ENCODE results near the gene GALNS.
"Not testable (repeated sequence)": the region's sequence is repeated elsewhere in the genome, so short reads cannot be mapped to it uniquely, and the experiment has no call there.

Gene GALNS

DNA sequence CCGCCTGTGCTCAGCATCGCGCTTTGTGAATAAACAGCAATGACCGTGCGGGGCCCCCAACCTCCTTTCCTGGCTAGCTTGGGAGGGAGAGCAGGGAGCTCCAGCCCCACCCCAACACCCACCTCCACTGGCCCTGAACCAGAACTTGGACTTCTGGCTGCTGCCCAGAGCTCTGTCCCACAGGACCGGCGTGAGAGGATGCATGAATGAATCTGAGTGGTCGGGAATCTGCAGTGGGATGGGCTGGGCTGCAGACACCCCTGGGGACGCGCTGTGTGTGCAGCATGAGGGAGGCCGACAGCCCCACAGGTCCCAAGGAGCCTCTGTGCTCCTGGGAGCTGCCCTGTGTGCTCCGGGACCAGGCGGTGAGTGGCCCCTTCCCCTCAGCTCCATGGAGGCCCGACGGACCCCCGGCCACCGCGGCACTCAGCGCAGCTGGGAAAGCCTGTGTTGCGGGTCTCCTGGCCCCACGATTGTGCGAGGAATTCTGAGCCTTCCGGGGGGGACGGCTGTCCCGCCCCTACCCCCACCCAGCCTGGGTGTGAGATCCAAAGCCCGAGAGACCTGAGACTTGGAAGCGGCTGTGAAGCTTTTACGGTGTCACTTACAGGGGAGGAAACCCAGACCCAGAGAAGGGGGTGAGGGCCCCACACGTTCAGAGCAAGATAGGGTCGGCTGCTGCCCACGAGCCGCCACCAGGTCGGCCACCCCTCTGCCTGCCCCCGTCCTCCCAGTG is 77.2 kb downstream of the GALNS start:
- Mint-ChIP-seq H3K36me3 (ENCODE audit: low read depth) (peaks cover 59% of the 10 kb centered on the region), H3K27ac (peak overlapping the region; percentile 93), H3K27me3 (no peaks in the 10 kb centered on the region), H3K9me3 (no peaks in the 10 kb centered on the region), H3K4me1 (ENCODE audit: low read depth) (peaks cover 93% of the 10 kb centered on the region), H3K4me3 (peak overlapping the region; percentile 51)
- intact Hi-C loops (cut with micrococcal nuclease) = no loop called here

DNA sequence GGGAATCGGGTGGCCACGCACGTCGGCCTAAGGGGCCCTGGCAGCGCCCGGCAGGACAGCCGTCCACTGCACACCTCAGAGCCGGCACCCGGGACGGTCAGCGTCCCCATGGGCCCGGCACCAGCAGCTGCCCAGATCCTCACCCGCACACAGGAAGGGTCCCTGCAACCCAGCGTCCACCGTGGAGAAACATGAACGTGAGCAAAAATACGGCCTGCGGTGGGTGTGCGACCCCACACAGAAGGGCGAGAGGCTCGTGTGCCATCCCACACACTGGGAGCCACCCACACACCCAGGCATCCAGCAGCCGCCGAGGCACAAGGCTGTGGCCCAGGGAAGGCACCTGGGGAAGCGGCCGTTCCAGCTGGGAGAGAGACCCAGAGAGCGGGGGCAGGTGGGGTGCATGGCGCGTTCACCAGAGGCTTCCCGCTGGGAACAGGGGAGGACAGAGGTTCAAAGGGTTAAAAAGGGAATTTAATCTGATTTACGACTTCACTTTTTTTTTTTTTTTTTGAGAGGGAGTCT is 78.1 kb downstream of the GALNS start:
- Mint-ChIP-seq H3K9me3 (no peaks in the 10 kb centered on the region), H3K4me3 (peak overlapping the region; percentile 28), H3K4me1 (ENCODE audit: low read depth) (peaks cover 100% of the 10 kb centered on the region), H3K27me3 (no peaks in the 10 kb centered on the region), H3K27ac (peak overlapping the region; percentile 71), H3K36me3 (ENCODE audit: low read depth) (peaks cover 58% of the 10 kb centered on the region)
- intact Hi-C loops (cut with micrococcal nuclease) = no loop called here

DNA sequence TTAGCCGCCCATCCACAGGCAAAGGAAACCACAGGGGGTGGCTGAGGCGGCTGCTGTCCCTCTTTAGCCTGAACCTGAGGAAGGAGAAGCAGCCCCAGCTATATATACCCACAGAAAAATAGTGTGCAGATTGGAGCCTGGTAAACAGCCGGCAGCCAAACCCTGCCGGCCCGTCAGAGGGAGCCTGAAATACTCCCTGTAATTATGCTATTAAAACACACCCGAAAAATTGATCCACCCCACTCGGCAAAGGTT is 78.5 kb downstream of the GALNS start:
- peak overlapping the region; percentile 28 for H3K4me3 Mint-ChIP-seq
- no peaks in the 10 kb centered on the region for H3K9me3 Mint-ChIP-seq
- H3K27me3 Mint-ChIP-seq = no peaks in the 10 kb centered on the region
- H3K27ac Mint-ChIP-seq = peak overlapping the region; percentile 71
- intact Hi-C loops (cut with micrococcal nuclease) = no loop called here
- peaks cover 100% of the 10 kb centered on the region for H3K4me1 Mint-ChIP-seq (ENCODE audit: low read depth)
- H3K36me3 Mint-ChIP-seq (ENCODE audit: low read depth) = peaks cover 57% of the 10 kb centered on the region

DNA sequence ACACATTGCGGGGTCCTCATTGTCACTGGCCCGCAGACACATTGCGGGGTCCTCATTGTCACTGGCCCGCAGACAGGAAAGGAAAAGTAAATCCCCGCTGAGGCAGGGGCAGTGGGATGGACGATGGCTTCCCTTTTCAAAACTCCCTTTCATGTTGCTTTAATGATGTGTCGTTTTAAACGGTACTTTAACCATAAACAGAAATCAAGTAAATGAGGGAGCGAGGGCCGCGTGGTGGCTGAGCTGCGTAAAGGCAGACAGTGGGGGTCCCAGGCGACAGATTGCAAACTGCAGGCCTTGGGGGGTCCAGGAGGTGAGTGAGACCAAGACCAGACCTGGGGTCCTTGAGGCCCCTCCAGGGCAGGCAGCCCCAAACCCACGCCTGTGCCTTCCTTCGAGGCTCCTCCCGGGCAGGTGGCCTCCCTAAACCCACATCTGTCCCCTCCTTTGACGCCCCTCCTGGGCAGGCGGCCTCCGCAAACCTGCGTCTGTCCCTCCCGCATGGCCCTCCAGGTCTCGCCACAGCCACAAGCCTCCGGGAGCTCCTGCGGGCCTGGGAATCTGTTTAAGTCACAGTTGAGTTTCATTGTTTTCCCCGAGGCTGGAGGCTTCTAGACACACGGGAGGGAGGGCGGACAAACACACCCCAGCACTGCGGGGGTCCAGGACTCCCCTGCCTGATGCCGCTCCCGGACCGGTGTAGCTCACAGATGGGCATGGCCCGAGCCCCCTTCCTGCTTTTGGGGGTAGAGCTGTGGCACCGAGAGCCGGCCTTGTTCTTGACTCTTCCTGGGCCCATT is 79.1 kb downstream of the GALNS start:
- peak overlapping the region; percentile 71 for H3K27ac Mint-ChIP-seq
- peaks cover 100% of the 10 kb centered on the region for H3K4me1 Mint-ChIP-seq (ENCODE audit: low read depth)
- no peak overlapping the region for H3K4me3 Mint-ChIP-seq
- no peaks in the 10 kb centered on the region for H3K27me3 Mint-ChIP-seq
- H3K36me3 Mint-ChIP-seq (ENCODE audit: low read depth) = peaks cover 62% of the 10 kb centered on the region
- intact Hi-C loops (cut with micrococcal nuclease) = no loop called here
- no peaks in the 10 kb centered on the region for H3K9me3 Mint-ChIP-seq

DNA sequence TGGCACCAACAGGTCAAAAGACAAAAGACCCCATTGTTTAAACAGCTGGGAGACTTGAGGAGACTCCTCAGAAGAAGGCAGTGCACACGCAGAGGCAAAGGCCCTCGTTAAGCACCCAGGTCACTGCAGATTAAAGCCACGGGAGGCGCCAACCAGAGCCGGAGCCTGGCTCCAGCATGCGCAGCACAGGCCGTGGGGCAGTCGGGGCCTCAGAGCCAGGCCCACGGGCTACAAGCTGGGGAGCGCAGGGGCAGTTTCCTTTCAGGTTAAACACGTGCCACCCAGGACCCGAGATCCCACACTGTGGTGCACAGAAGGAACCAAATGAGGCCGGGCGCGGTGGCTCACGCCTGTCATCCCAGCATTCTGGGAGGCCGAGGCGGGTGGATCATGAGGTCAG is 80.9 kb downstream of the GALNS start:
- Mint-ChIP-seq H3K27me3 (no peaks in the 10 kb centered on the region), H3K36me3 (ENCODE audit: low read depth) (peaks cover 70% of the 10 kb centered on the region), H3K9me3 (no peaks in the 10 kb centered on the region), H3K4me3 (no peak overlapping the region), H3K4me1 (ENCODE audit: low read depth) (peaks cover 98% of the 10 kb centered on the region), H3K27ac (peak overlapping the region; percentile 38)
- intact Hi-C loops (cut with micrococcal nuclease) = no loop called here

DNA sequence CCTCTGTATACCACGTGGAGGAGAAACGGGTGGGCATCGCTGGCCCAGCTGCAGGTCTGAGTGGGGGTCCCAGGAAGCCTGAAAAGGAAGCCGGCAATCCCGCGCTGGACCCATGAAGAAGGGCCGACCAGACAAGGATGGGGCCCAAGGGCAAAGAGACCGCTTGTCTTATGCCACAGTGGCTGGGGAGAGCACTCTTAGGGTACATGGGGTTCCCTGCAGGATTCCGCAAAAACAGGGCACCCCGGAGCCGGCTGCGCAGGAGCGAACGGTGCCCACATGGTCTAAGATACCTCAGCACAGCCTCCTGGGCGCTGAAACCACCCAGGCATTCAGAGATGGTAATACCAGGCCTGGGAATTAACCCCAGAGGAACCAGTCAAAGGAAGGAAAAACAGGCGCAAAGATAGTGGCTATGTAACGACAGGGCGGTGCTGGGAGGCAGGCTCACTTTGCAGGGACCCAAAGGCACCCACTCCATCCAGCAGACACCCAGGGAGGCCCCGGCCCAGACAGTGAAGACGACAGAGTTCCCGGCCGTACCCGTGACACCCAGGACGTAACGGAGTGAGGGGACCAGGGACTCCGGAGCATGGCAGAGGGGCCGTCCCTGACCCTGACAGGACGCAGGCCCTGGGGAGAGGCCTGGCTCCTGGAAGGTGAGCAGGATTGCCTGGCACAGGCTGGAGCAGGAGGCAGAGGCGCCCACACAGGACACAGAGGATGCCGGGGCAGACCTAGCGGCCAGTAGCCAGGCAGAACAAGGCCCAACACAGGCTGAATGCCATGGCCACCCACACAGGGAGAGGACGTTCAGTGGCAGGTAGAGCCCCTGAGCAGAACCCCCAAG is 82.0 kb downstream of the GALNS start:
- intact Hi-C loops (cut with micrococcal nuclease) = no loop called here
- Mint-ChIP-seq H3K27me3 (no peaks in the 10 kb centered on the region), H3K4me3 (no peak overlapping the region), H3K4me1 (ENCODE audit: low read depth) (peaks cover 98% of the 10 kb centered on the region), H3K27ac (peak overlapping the region; percentile 26), H3K9me3 (no peaks in the 10 kb centered on the region), H3K36me3 (ENCODE audit: low read depth) (peaks cover 68% of the 10 kb centered on the region)

DNA sequence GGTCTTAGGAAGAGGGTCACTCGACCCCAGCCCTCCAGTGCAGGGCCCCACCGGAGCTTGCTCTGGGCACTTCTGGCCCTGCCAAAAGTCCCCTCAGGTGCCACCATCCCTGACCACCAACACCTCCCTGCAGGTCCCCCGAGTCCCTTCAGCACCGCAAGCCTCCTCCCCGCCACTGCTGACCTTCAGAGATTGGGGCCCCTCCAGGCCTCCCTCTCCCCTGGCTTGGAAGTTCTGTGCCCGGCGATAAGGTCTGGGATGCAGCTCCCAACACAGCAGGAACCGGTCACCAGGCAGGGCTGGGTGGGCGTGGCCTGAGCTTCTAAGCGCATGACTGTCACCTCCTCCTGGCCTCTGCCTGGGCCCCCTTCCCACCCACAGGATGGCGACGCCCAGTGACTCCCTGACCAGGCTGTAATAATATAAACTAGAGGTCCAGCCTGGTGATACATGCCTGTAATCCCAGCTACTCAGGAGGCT is 82.9 kb downstream of the GALNS start:
- Mint-ChIP-seq H3K27ac (peak overlapping the region; percentile 26), H3K9me3 (no peaks in the 10 kb centered on the region), H3K36me3 (ENCODE audit: low read depth) (peaks cover 67% of the 10 kb centered on the region), H3K4me1 (ENCODE audit: low read depth) (peaks cover 98% of the 10 kb centered on the region), H3K27me3 (no peaks in the 10 kb centered on the region), H3K4me3 (no peak overlapping the region)
- intact Hi-C loops (cut with micrococcal nuclease) = no loop called here

DNA sequence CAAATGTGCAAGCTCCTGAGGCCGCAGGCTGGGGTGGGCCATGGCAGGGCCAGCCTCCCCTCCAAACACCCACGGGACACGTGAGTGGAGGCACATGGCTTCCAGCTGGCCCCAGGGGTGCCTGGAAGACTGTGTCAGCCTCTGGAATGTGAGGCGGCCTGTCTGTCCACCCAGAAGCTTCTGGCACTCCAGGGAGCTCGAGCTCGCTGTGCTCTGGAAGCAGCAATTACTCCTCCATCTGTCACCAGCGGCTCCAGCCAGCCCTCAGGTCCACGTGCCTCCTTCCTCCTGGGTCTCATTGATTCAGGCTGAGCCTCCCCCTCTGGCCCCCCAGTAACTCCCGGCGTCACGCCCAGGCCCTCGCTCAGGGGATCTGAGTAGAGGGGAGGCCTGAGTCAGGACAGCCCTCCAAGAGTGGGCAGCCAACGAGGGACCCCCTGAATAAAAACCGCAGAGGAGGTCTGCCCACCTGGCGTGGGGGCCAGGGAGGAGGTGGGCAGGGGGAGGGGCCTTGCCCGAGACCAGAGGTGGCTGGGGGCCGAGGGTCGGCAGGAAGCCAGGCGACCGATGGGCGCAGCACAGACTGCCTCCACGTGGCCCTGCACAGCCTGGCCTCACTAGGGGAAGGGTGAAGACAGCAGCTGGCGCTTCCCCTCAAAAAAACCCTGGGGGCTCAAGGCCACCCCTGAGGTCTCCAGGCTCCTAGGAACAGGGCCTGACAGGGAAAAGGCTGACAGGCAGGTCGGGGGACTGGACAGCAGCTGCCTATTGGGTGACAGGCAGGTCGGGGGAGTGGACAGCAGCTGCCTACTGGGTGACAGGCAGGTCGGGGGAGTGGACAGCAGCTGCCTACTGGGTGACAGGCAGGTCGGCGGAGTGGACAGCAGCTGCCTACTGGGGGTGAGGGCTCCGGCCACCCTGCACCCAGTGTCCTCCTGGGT is 83.6 kb downstream of the GALNS start:
- Mint-ChIP-seq H3K36me3 (ENCODE audit: low read depth) (peaks cover 60% of the 10 kb centered on the region), H3K9me3 (no peaks in the 10 kb centered on the region), H3K27ac (peak overlapping the region; percentile 26), H3K4me1 (ENCODE audit: low read depth) (peaks cover 98% of the 10 kb centered on the region), H3K27me3 (no peaks in the 10 kb centered on the region), H3K4me3 (no peak overlapping the region)
- intact Hi-C loops (cut with micrococcal nuclease) = no loop called here

DNA sequence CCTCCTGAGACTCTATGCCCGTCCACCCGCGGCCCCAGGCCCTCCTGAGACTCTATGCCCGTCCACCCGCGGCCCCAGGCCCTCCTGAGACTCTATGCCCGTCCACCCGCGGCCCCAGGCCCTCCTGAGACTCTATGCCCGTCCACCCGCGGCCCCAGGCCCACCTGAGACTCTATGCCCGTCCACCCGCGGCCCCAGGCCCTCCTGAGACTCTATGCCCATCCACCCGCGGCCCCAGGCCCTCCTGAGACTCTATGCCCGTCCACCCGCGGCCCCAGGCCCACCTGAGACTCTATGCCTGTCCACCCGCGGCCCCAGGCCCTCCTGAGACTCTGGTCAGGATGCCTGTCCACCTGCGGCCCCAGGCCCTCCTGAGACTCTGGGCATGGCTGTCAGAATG is 85.0 kb downstream of the GALNS start:
- H3K27ac Mint-ChIP-seq; H3K9me3 Mint-ChIP-seq; H3K27me3 Mint-ChIP-seq; intact Hi-C loops (cut with micrococcal nuclease); H3K4me3 Mint-ChIP-seq: not testable (repeated sequence)
- Mint-ChIP-seq H3K4me1 (ENCODE audit: low read depth) (peaks cover 98% of the 10 kb centered on the region), H3K36me3 (ENCODE audit: low read depth) (peaks cover 58% of the 10 kb centered on the region)

DNA sequence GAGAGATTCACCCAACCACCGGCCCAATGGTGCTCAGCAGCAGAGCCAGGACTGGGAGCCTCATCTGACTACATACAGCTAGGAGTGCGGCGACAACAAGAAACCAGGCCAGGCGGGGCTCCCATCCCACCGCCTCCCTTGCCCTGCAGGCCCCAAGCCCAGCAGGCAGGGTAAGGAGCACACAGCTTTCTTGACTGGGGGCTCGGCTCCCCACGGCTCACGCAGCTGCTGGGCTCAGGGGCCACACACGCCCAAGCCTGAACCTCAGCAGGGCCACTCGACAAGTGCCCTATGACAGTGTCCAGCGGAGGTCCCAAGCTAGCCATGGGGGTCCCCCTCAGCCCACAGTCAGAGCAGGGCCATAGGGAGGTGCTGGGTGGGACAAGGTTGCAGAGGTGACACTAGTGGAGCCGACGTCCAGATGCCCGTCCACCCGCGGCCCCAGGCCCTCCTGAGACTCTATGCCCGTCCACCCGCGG is 85.4 kb downstream of the GALNS start:
- H3K4me1 Mint-ChIP-seq (ENCODE audit: low read depth) = peaks cover 98% of the 10 kb centered on the region
- H3K36me3 Mint-ChIP-seq (ENCODE audit: low read depth) = peaks cover 55% of the 10 kb centered on the region
- intact Hi-C loops (cut with micrococcal nuclease) = no loop called here
- no peak overlapping the region for H3K27ac Mint-ChIP-seq
- H3K27me3 Mint-ChIP-seq = no peaks in the 10 kb centered on the region
- H3K9me3 Mint-ChIP-seq = no peaks in the 10 kb centered on the region
- peak overlapping the region; percentile 48 for H3K4me3 Mint-ChIP-seq

DNA sequence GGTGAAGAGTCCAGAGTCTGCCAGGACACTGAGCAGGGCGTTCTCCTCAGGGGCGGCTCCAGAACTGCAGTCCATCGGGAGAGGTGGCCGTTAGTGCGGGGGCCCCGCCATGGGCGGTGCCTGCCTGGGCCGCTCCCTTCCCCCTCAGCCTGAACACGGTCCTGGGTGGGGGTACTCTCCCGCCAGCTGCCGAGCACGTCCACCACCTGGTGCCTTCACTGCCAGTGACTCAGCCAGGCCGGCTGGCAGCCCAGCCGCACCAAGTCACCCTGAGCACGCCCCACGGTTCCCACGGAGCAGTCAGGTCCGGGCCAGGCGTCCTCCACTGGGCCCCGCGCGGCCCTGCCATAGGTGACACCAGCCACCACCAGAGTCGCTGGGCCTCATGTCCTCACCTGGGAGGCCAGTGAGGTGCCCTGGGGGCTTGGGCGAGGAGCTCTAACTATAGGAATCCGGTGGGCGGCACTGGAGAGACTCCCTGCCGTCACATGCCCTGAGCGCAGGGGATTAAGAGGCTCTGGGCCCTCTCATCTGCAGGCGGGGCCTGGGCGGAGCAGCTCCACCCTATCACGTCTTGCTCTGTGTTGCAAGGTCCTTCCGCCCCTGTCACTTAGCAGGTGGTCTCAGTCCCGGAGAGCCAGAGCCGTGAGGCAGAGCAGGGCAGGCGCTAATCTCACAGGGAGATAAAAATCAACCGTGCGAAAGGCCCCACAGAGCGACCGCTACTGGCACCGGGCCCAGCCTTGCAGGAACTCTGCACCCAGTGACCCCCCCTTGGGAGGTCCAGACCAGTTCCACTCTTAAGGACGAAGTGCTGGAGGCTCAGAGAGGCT is 86.1 kb downstream of the GALNS start:
- Mint-ChIP-seq H3K9me3 (no peaks in the 10 kb centered on the region), H3K27me3 (no peaks in the 10 kb centered on the region), H3K36me3 (ENCODE audit: low read depth) (peaks cover 55% of the 10 kb centered on the region), H3K27ac (peak overlapping the region; percentile 31), H3K4me3 (peak overlapping the region; percentile 48), H3K4me1 (ENCODE audit: low read depth) (peaks cover 98% of the 10 kb centered on the region)
- intact Hi-C loops (cut with micrococcal nuclease) = loop anchor here (1.0 kb wide), 1 partner anchor 11 kb away; no protein-coding TSS in a partner anchor
